Breast epithelium (tissue), 3 donors: ENCODE measurements around the gene ARNT2.

ENCODE experiments used
- POLR2A ChIP-seq: fragments of 450-650 bp; IDR thresholded peaks from one replicate; pipeline ENCODE4 v1.6.1; 2016; ENCODE audit warnings: antibody characterized with exemption, mild to moderate bottlenecking, moderate library complexity
- POLR2AphosphoS5 ChIP-seq, 3 donors: sonication (generic); formaldehyde crosslinking; IDR thresholded peaks; one replicate each; pipeline ENCODE4 v1.6.1; 2017; ENCODE audit warnings: antibody characterized with exemption in 3 of 3
- TF ChIP-seq, protein P1 (sequence below), 3 donors: fragments of 450-650 bp; IDR thresholded peaks; one replicate each; pipeline ENCODE4 v1.5.1; 2016 to 2017; ENCODE audit warnings: antibody characterized with exemption in 3 of 3, mild to moderate bottlenecking in 3 of 3, moderate library complexity in 3 of 3

DNA sequence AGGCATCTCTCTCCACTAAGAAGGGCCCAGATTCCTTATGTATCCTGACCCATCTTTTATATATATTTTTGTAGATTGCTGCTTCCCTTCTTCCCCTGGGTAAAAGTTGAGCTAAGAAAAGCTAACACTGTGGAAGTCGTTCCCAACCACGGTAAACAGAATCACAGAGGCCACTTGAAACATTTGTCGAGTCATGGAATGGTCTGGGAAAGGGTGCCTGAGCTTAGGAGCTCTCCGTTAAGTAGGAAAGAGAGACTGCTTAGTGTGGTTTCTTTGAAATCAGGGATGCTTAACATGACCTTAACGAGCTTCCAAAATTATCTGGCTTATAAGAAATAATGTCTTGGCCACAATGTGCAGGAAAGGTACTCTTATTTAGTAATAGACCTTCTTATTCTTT is 45.6 kb downstream of the ARNT2 start:
- TF ChIP-seq, protein P1, sequence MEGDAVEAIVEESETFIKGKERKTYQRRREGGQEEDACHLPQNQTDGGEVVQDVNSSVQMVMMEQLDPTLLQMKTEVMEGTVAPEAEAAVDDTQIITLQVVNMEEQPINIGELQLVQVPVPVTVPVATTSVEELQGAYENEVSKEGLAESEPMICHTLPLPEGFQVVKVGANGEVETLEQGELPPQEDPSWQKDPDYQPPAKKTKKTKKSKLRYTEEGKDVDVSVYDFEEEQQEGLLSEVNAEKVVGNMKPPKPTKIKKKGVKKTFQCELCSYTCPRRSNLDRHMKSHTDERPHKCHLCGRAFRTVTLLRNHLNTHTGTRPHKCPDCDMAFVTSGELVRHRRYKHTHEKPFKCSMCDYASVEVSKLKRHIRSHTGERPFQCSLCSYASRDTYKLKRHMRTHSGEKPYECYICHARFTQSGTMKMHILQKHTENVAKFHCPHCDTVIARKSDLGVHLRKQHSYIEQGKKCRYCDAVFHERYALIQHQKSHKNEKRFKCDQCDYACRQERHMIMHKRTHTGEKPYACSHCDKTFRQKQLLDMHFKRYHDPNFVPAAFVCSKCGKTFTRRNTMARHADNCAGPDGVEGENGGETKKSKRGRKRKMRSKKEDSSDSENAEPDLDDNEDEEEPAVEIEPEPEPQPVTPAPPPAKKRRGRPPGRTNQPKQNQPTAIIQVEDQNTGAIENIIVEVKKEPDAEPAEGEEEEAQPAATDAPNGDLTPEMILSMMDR (IDR thresholded peaks at IDR 0.05), result no peak
- TF ChIP-seq POLR2A (no peak), POLR2AphosphoS5 (IDR thresholded peaks at IDR 0.05) (no peak)
